Esophagus squamous epithelium (tissue), 4 donors: ENCODE data around the gene ACP4.

ENCODE experiments used
- CTCF ChIP-seq, 6 experiments: fragments of 450-650 bp in 4 of 6; fragments of 200-600 bp in 2 of 6; sonication (generic) in 2 of 6; IDR thresholded peaks; one replicate each; pipeline ENCODE4 v1.5.1; 2016 to 2019; ENCODE audit warnings: antibody characterized with exemption in 6 of 6, mild to moderate bottlenecking in 4 of 6, moderate library complexity in 4 of 6
- POLR2A ChIP-seq, 4 donors: fragments of 450-650 bp; IDR thresholded peaks; one replicate each; pipeline ENCODE4 v1.6.1; 2017; ENCODE audit warnings: antibody characterized with exemption in 4 of 4, mild to moderate bottlenecking in 4 of 4, moderate library complexity in 3 of 4

DNA sequence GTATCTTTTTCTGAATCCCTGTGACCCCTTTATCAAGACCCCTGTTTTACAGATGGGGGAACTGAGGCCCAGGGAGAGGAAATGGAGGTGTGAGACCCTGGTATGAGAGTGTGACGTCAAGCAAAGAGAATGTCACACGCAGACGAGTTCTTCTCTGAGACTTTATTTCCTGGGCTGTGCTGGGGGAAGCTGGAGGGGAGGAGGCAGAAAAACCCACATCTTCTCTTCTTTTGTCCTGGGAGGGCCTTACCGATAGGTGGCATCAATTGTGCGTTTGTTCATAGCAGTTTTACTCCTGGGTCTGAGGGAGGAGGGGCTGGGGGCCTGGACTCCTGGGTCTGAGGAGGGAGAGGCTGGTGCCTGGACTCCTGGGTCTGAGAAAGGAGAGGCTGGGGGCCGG, 48.0 kb downstream of the ACP4 start:
- no peak for TF ChIP-seq POLR2A (IDR thresholded peaks at IDR 0.05)
- no peak for TF ChIP-seq CTCF (IDR thresholded peaks at IDR 0.05)
